ENCODE data around the gene FBXW7. TPM values are rescaled to one million over a fixed set of nuclear protein-coding genes. Genes with fewer than 3 reads are reported as not detected.

FBXW7 gene
- total and polyA plus RNA-seq, 2 of the 8 experiments (the other 6 are each of a cell fraction or from before 2014, with no cell fraction given) = 6.0 to 26.7 TPM

- FAIRE-seq (no peak), DNase-seq (ENCODE audit: low read depth in 1 of 2, low spot score in 2 of 2) (no peak)
- Histone ChIP-seq H3K23ac (ENCODE audit: insufficient read length) (no peak overlapping the region), H4K20me1 (replicated peaks in 1 of 2; ENCODE audit: control insufficient read depth in 1 of 2, insufficient read depth in 2 of 2, low read length in 2 of 2) (no peaks in the 10 kb centered on the region), H2AFZ (ENCODE audit: low read length) (no peak overlapping the region), H3K4me1 (replicated peaks in 1 of 4; ENCODE audit: control insufficient read depth in 3 of 4, insufficient read depth in 4 of 4, low read length in 3 of 4) (no peaks in the 10 kb centered on the region), H3K27ac (ENCODE audit: low read depth, low read length) (no peak overlapping the region), H3K4me3 (ENCODE audit: extremely low read depth in 1 of 4, insufficient read depth in 2 of 4, low read depth in 3 of 4, low read length in 4 of 4) (no peak overlapping the region), H3K9me3 (ENCODE audit: insufficient read depth in 2 of 2, low read depth in 1 of 2, low read length in 1 of 2) (no peaks in the 10 kb centered on the region), H3K9ac (replicated peaks in 1 of 4; ENCODE audit: extremely low read depth in 1 of 4, low read depth in 3 of 4, low read length in 3 of 4) (no peak overlapping the region), H4K8ac (ENCODE audit: extremely low read depth, insufficient read depth, low read length) (no peak overlapping the region), H2BK12ac (ENCODE audit: low read depth, low read length) (no peak overlapping the region), H3K79me2 (ENCODE audit: control insufficient read depth in 1 of 2, insufficient read depth in 2 of 2, low read length in 2 of 2) (no peaks in the 10 kb centered on the region), H3K4me2 (ENCODE audit: insufficient read depth in 1 of 2, low read depth in 2 of 2, low read length in 2 of 2) (no peak overlapping the region), H3K27me3 (replicated peaks in 1 of 4; ENCODE audit: control insufficient read depth in 3 of 4, extremely low read depth in 1 of 4, insufficient read depth in 3 of 4, low read length in 3 of 4) (peaks cover 0 to 1% (median 0%) of the 10 kb centered on the region in 4 experiments; a peak in 1 of 7 replicates), H3K56ac (replicated peaks; ENCODE audit: insufficient read length, low read depth, low read length) (no peak overlapping the region), H3K23me2 (ENCODE audit: low read depth, low read length) (no peaks in the 10 kb centered on the region), H4K5ac (ENCODE audit: insufficient read length, low read depth, low read length) (no peak overlapping the region), H4K91ac (replicated peaks; ENCODE audit: insufficient read length, low read length) (no peak overlapping the region), H2AK5ac (ENCODE audit: low read depth, low read length) (no peak overlapping the region), H2BK5ac (ENCODE audit: low read depth, low read length) (no peak overlapping the region), H2BK20ac (ENCODE audit: low read length) (no peak overlapping the region), H2BK15ac (ENCODE audit: low read length) (no peak overlapping the region), H3K4ac (replicated peaks; ENCODE audit: insufficient read length, low read depth, low read length) (no peak overlapping the region), H3K18ac (ENCODE audit: extremely low read depth, low read length) (no peak overlapping the region), H3K36me3 (ENCODE audit: control insufficient read depth in 2 of 4, insufficient read depth in 4 of 4, low read length in 3 of 4) (peaks cover 0 to 8% (median 1%) of the 10 kb centered on the region in 4 experiments; a peak in 2 of 8 replicates), H3K79me1 (ENCODE audit: low read depth, low read length) (no peaks in the 10 kb centered on the region), H2BK120ac (replicated peaks; ENCODE audit: low read depth, low read length) (no peak overlapping the region), H3K14ac (ENCODE audit: insufficient read length) (no peak overlapping the region)
- TF ChIP-seq NANOG (IDR thresholded peaks at IDR 0.05; ENCODE audit: insufficient read depth, low read depth, low read length, poor library complexity, severe bottlenecking) (no peak), MAX (IDR thresholded peaks at IDR 0.05) (no peak), RXRA (IDR thresholded peaks at IDR 0.05; ENCODE audit: insufficient read depth, low read depth, low read length) (no peak), CHD1 (IDR thresholded peaks at IDR 0.05; ENCODE audit: low read depth, low read length) (no peak), POLR2A (IDR thresholded peaks at IDR 0.05; ENCODE audit: control extremely low read depth in 1 of 2, low read depth in 2 of 2, low read length in 2 of 2) (no peak), ZNF274 (IDR thresholded peaks at IDR 0.05; ENCODE audit: borderline replicate concordance, extremely low read depth, low read length) (no peak)
- CTCF ChIA-PET (ENCODE audit: partially characterized antibody) = no interaction called here
- POLR2A ChIA-PET (ENCODE audit: partially characterized antibody) = no interaction called here
- WGBS, 2 experiments (ENCODE audit: extremely low coverage in 1 of 2, insufficient coverage in 1 of 2, insufficient read length in 1 of 2, insufficient replicate concordance in 2 of 2, low coverage in 1 of 2, low lambda C conversion rate in 2 of 2, missing lambda C conversion rate in 1 of 2) = 94% methylated on average over 1 of the region's 1 CpG; no CpG with 5 or more reads in 1 of the 2 experiments
Observed at GRCh38 chr4:152323221-152323620, 212.7 kb downstream of the FBXW7 start.
